Myocyte (in vitro differentiated cells): Measurements from ENCODE around the gene STAC3. TPM values are rescaled to one million over a fixed set of nuclear protein-coding genes. Genes with fewer than 3 reads are reported as not detected.
A peak's percentile ranks its signal among the peaks of the same experiment; 100 is the strongest.

Experiments
- DNase-seq: peaks from one replicate; pipeline ENCODE4 v3.0.0-alpha.2; 2012; ENCODE audit warnings: low read depth
- total RNA-seq: library from RNA; depleted of rRNA; stranded (reverse); fragments of >200 nt; gene quantifications from 2 replicates; pipeline ENCODE4 v1.2.3, GENCODE V29; 2014

Gene STAC3
- total RNA-seq, 1 donor from 2014 or later: 728 TPM

GRCh38 chr12:57212701-57213057 lies 38.3 kb downstream of the STAC3 start:
- DNase-seq: no peak

- DNase-seq: peak; percentile 47
Measured at GRCh38 chr12:57211791-57212700, 38.9 kb downstream of the STAC3 start.

GRCh38 chr12:57210926-57211692 lies 39.9 kb downstream of the STAC3 start:
- DNase-seq: no peak

- DNase-seq: no peak
Measured at GRCh38 chr12:57210461-57210860, 40.5 kb downstream of the STAC3 start.

GRCh38 chr12:57209916-57210315 lies 41.1 kb downstream of the STAC3 start:
- DNase-seq: no peak

GRCh38 chr12:57208631-57209282 lies 42.2 kb downstream of the STAC3 start:
- DNase-seq: no peak

GRCh38 chr12:57207731-57208630 lies 43.0 kb downstream of the STAC3 start:
- no peak for DNase-seq

GRCh38 chr12:57205931-57206330 lies 45.1 kb downstream of the STAC3 start:
- no peak for DNase-seq

- no peak for DNase-seq
Measured at GRCh38 chr12:57205186-57205585, 45.8 kb downstream of the STAC3 start.

GRCh38 chr12:57204454-57204853 lies 46.5 kb downstream of the STAC3 start:
- DNase-seq: no peak

GRCh38 chr12:57203791-57204190 lies 47.2 kb downstream of the STAC3 start:
- DNase-seq: no peak

- no peak for DNase-seq
Measured at GRCh38 chr12:57203201-57203600, 47.8 kb downstream of the STAC3 start.

- DNase-seq: no peak
Measured at GRCh38 chr12:57202321-57202720, 48.7 kb downstream of the STAC3 start.

- DNase-seq: no peak
Measured at GRCh38 chr12:57201631-57202030, 49.4 kb downstream of the STAC3 start.

- DNase-seq: no peak
Measured at GRCh38 chr12:57201219-57201618, 49.8 kb downstream of the STAC3 start.

GRCh38 chr12:57200497-57200896 lies 50.5 kb downstream of the STAC3 start:
- DNase-seq: no peak

- no peak for DNase-seq
Measured at GRCh38 chr12:57199191-57199590, 51.8 kb downstream of the STAC3 start.

GRCh38 chr12:57198329-57198728 lies 52.7 kb downstream of the STAC3 start:
- no peak for DNase-seq

GRCh38 chr12:57196956-57197355 lies 54.0 kb downstream of the STAC3 start:
- DNase-seq: no peak

GRCh38 chr12:57196439-57196838 lies 54.5 kb downstream of the STAC3 start:
- DNase-seq: no peak
